Astrocyte (in vitro differentiated cells and primary cell): Measurements from ENCODE around the gene OPCML.

Experiments used
- EZH2 ChIP-seq: IDR thresholded peaks from 2 replicates; pipeline ENCODE4 v1.6.1; 2012; ENCODE audit warnings: mild to moderate bottlenecking, low read length, inconsistent platforms; ENCODE audit not compliant: insufficient read depth
- TF ChIP-seq, protein P1 (sequence below): IDR thresholded peaks from 2 replicates; pipeline ENCODE4 v1.5.1; 2011; ENCODE audit warnings: low read depth, mild to moderate bottlenecking, inconsistent platforms, low read length, moderate library complexity; ENCODE audit not compliant: insufficient read depth

DNA sequence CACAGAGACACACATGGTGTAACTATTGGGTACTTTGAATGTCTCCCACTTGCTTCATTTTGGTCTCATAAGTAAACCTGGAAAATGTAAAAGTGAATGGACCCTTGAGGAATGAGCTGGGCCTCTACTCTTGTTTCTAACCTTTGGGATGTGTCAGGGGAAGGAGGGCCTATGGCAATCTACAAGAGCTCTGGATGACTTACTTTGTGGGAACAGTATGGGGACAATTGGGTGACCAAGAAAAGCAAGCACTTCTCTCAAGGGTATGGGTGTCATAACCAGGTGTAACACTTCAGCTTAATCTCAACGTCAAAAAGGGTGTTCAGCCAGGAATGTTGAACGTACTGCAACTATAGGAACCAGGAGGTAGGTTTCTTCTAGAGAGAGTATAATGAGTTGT, 144.0 kb downstream of the OPCML start:
- TF ChIP-seq, protein P1, sequence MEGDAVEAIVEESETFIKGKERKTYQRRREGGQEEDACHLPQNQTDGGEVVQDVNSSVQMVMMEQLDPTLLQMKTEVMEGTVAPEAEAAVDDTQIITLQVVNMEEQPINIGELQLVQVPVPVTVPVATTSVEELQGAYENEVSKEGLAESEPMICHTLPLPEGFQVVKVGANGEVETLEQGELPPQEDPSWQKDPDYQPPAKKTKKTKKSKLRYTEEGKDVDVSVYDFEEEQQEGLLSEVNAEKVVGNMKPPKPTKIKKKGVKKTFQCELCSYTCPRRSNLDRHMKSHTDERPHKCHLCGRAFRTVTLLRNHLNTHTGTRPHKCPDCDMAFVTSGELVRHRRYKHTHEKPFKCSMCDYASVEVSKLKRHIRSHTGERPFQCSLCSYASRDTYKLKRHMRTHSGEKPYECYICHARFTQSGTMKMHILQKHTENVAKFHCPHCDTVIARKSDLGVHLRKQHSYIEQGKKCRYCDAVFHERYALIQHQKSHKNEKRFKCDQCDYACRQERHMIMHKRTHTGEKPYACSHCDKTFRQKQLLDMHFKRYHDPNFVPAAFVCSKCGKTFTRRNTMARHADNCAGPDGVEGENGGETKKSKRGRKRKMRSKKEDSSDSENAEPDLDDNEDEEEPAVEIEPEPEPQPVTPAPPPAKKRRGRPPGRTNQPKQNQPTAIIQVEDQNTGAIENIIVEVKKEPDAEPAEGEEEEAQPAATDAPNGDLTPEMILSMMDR, result no peak
- no peak for TF ChIP-seq EZH2
